HG03378 (cell line): ENCODE measurements around the gene MED15.
"Not testable (repeated sequence)": the region's sequence is repeated elsewhere in the genome, so short reads cannot be mapped to it uniquely, and the experiment has no call there.

Source experiments
- ATAC-seq: cut with Tn5 transposase; IDR thresholded peaks from one replicate; pipeline ENCODE4 v1.9.1; 2021; ENCODE audit warnings: mild to moderate bottlenecking, moderate library complexity; ENCODE audit not compliant: unreplicated experiment

MED15 gene

GRCh38 chr22:20619045-20619892 is 111.9 kb downstream of the MED15 start:
- no peak for ATAC-seq

GRCh38 chr22:20619893-20620194 is 112.4 kb downstream of the MED15 start:
- not testable (repeated sequence) for ATAC-seq

- ATAC-seq = no peak
Observed at GRCh38 chr22:20621162-20621561, 113.8 kb downstream of the MED15 start.

- no peak for ATAC-seq
Observed at GRCh38 chr22:20622650-20623339, 115.4 kb downstream of the MED15 start.

- peak; percentile 85 for ATAC-seq
Observed at GRCh38 chr22:20624161-20624616, 116.8 kb downstream of the MED15 start.

- no peak for ATAC-seq
Observed at GRCh38 chr22:20625270-20625669, 117.9 kb downstream of the MED15 start.

- ATAC-seq = no peak
Observed at GRCh38 chr22:20626811-20627210, 119.4 kb downstream of the MED15 start.

- ATAC-seq = no peak
Observed at GRCh38 chr22:20627432-20627831, 120.0 kb downstream of the MED15 start.

- no peak for ATAC-seq
Observed at GRCh38 chr22:20628081-20628939, 120.9 kb downstream of the MED15 start.

- no peak for ATAC-seq
Observed at GRCh38 chr22:20629401-20629800, 122.0 kb downstream of the MED15 start.

GRCh38 chr22:20630873-20631617 is 123.6 kb downstream of the MED15 start:
- ATAC-seq = no peak

- ATAC-seq = no peak
Observed at GRCh38 chr22:20632082-20632481, 124.7 kb downstream of the MED15 start.

GRCh38 chr22:20632518-20632917 is 125.1 kb downstream of the MED15 start:
- no peak for ATAC-seq

- ATAC-seq = no peak
Observed at GRCh38 chr22:20634560-20635226, 127.3 kb downstream of the MED15 start.

- no peak for ATAC-seq
Observed at GRCh38 chr22:20635227-20635591, 127.8 kb downstream of the MED15 start.

GRCh38 chr22:20636075-20636812 is 128.8 kb downstream of the MED15 start:
- no peak for ATAC-seq

GRCh38 chr22:20636945-20637344 is 129.5 kb downstream of the MED15 start:
- ATAC-seq = no peak
